Muscle of back (tissue), 11 donors: ENCODE results near the gene SLC12A6. TPM values are rescaled to one million over a fixed set of nuclear protein-coding genes. Genes with fewer than 3 reads are reported as not detected.
"Not testable (repeated sequence)": the region's sequence is repeated elsewhere in the genome, so short reads cannot be mapped to it uniquely, and the experiment has no call there.

ENCODE experiments used
- DNase-seq, 3 donors: peaks; one replicate each; pipeline versions ENCODE4 v3.0.0 to v3.0.0-alpha.2; 2013
- polyA plus RNA-seq, 10 donors: library from polyadenylated mRNA; unstranded; fragments of 120-200 nt; gene quantifications; one replicate each; pipeline ENCODE4 v1.2.1, GENCODE V29; 2013; ENCODE audit not compliant: insufficient read length in 10 of 10

Gene SLC12A6
- polyA plus RNA-seq, 10 donors = 11.8 to 25.1 (median 17.8) TPM

- no peak for DNase-seq
Measured at GRCh38 chr15:34206011-34206410, 131.6 kb downstream of the SLC12A6 start.

GRCh38 chr15:34203936-34204335, 133.6 kb downstream of the SLC12A6 start:
- DNase-seq = no peak

- no peak for DNase-seq
Measured at GRCh38 chr15:34203305-34203704, 134.3 kb downstream of the SLC12A6 start.

GRCh38 chr15:34193272-34193671, 144.3 kb downstream of the SLC12A6 start:
- not testable (repeated sequence) for DNase-seq

- no peak for DNase-seq
Measured at GRCh38 chr15:34188711-34189110, 148.9 kb downstream of the SLC12A6 start.

GRCh38 chr15:34185666-34186065, 151.9 kb downstream of the SLC12A6 start:
- DNase-seq = no peak

- DNase-seq = peak in 2 of 3 donors; percentile 5 to 11
Measured at GRCh38 chr15:34182942-34183341, 154.6 kb downstream of the SLC12A6 start.

Other genes starting within 250 kb of the SLC12A6 start
- 10 to 100 TPM; 43.8 to 55.4 (median 53.3) TPM for gene EMC7, start 235.9 kb downstream of the SLC12A6 start, polyA plus RNA-seq
- gene PGBD4, start 235.7 kb downstream of the SLC12A6 start, polyA plus RNA-seq = 1 to 10 TPM; 1.3 to 2.3 (median 1.5) TPM
- 100 to 1,000 TPM in 5 of 10 donors, 10 to 100 TPM in 5; 59.8 to 146 (median 97.4) TPM for gene KATNBL1, start 127.7 kb downstream of the SLC12A6 start, polyA plus RNA-seq
- 10 to 100 TPM; 70.8 to 86.8 (median 79.4) TPM for gene EMC4, start 112.8 kb downstream of the SLC12A6 start, polyA plus RNA-seq
- 100 to 1,000 TPM in 6 of 10 donors, 10 to 100 TPM in 4; 85.2 to 113 (median 101) TPM for gene NOP10, start 5.4 kb upstream of the SLC12A6 start, polyA plus RNA-seq
- gene NUTM1, start 5.5 kb upstream of the SLC12A6 start, polyA plus RNA-seq = under 1 TPM in 3 of 10 donors, not detected in 7; 0.03 to 0.07 (median 0.05) TPM
- 10 to 100 TPM; 25.2 to 43.3 (median 29.4) TPM for gene LPCAT4, start 29.4 kb upstream of the SLC12A6 start, polyA plus RNA-seq
- gene GOLGA8A, start 100.0 kb upstream of the SLC12A6 start, polyA plus RNA-seq = 100 to 1,000 TPM in 1 of 10 donors, 10 to 100 TPM in 9; 19.4 to 113 (median 51.8) TPM
- 10 to 100 TPM in 9 of 10 donors, 1 to 10 TPM in 1; 8.0 to 75.8 (median 32.0) TPM for gene GOLGA8B, start 245.9 kb upstream of the SLC12A6 start, polyA plus RNA-seq